WTC11 (cell line): Measurements from ENCODE around the gene S100PBP. TPM values are rescaled to one million over a fixed set of nuclear protein-coding genes. Genes with fewer than 3 reads are reported as not detected.
"Not testable (repeated sequence)": the region's sequence is repeated elsewhere in the genome, so short reads cannot be mapped to it uniquely, and the experiment has no call there.

Source experiments
- ATAC-seq: fragments of 200-7000 bp; cut with Tn5 transposase; 2 replicates; pipeline ENCODE4 v1.10.0; 2021; ENCODE audit warnings: mild to moderate bottlenecking, moderate library complexity
- CTCF ChIA-PET: fragments of 300-600 bp; sonication (Branson Sonifier 250); formaldehyde crosslinking; loops from one replicate; lab custom pipeline; 2021; ENCODE audit warnings: antibody characterized with exemption; lab: Charles Lee
- POLR2A ChIA-PET: fragments of 350-600 bp; sonication (Branson Sonifier 250); formaldehyde crosslinking; loops from one replicate; lab custom pipeline; 2021; ENCODE audit warnings: antibody characterized with exemption; lab: Charles Lee
- DNase-seq: peaks from one replicate; pipeline ENCODE4 v3.0.0; 2021; ENCODE audit warnings: low spot score
- H3K27ac Mint-ChIP-seq: 2 replicates; pipeline ENCODE4 v1.8.0; 2021; ENCODE audit warnings: mixed read lengths
- H3K27me3 Mint-ChIP-seq: 2 replicates; pipeline ENCODE4 v1.8.0; 2021; ENCODE audit warnings: low read depth, mild to moderate bottlenecking, moderate library complexity, mixed read lengths
- H3K36me3 Mint-ChIP-seq: 2 replicates; pipeline ENCODE4 v1.8.0; 2021; ENCODE audit warnings: mixed read lengths
- H3K4me1 Mint-ChIP-seq: 2 replicates; pipeline ENCODE4 v1.8.0; 2022; ENCODE audit warnings: mixed read lengths
- H3K4me3 Mint-ChIP-seq: 2 replicates; pipeline ENCODE4 v1.8.0; 2021; ENCODE audit warnings: mild to moderate bottlenecking, moderate library complexity, mixed read lengths
- H3K9me3 Mint-ChIP-seq: 2 replicates; pipeline ENCODE4 v1.8.0; 2021; ENCODE audit warnings: mixed read lengths
- ETV6 ChIP-seq: sonication (generic); formaldehyde crosslinking; IDR thresholded peaks from 2 replicates; pipeline ENCODE4 v1.8.1; 2022; ENCODE audit warnings: mild to moderate bottlenecking, missing genetic modification reagents
- FOXJ3 ChIP-seq: sonication (generic); formaldehyde crosslinking; IDR thresholded peaks from 2 replicates; pipeline ENCODE4 v1.9.0; 2021; ENCODE audit warnings: missing genetic modification reagents, mild to moderate bottlenecking, borderline replicate concordance
- MXD4 ChIP-seq: fragments of 250-450 bp; sonication (Bioruptor Pico); IDR thresholded peaks from 2 replicates; pipeline ENCODE4 v1.8.0; 2021; ENCODE audit warnings: mild to moderate bottlenecking, moderate library complexity, borderline replicate concordance
- NFYB ChIP-seq: sonication (generic); formaldehyde crosslinking; conservative IDR thresholded peaks from 2 replicates; pipeline ENCODE4 v1.8.0; 2022; ENCODE audit warnings: low read depth, missing genetic modification reagents
- NR3C1 ChIP-seq: sonication (generic); formaldehyde crosslinking; conservative IDR thresholded peaks from 2 replicates; pipeline ENCODE4 v1.8.1; 2023; ENCODE audit warnings: low read depth, mild to moderate bottlenecking, missing genetic modification reagents
- RELA ChIP-seq: sonication (generic); formaldehyde crosslinking; IDR thresholded peaks from 2 replicates; pipeline ENCODE4 v1.8.1; 2022; ENCODE audit warnings: missing genetic modification reagents, mild to moderate bottlenecking, borderline replicate concordance
- RORB ChIP-seq: fragments of 250-450 bp; sonication (Bioruptor Pico); IDR thresholded peaks from 2 replicates; pipeline ENCODE4 v1.9.0; 2021; ENCODE audit warnings: mild to moderate bottlenecking
- TEAD4 ChIP-seq: sonication (generic); formaldehyde crosslinking; IDR thresholded peaks from 2 replicates; pipeline ENCODE4 v1.8.0; 2022; ENCODE audit warnings: mild to moderate bottlenecking, missing genetic modification reagents
- TP53 ChIP-seq: sonication (generic); formaldehyde crosslinking; IDR thresholded peaks from 2 replicates; pipeline ENCODE4 v1.8.1; 2023; ENCODE audit warnings: mild to moderate bottlenecking, missing genetic modification reagents
- ZNF219 ChIP-seq: sonication (generic); formaldehyde crosslinking; IDR thresholded peaks from 2 replicates; pipeline ENCODE4 v1.8.0; 2023; ENCODE audit warnings: missing genetic modification reagents, mild to moderate bottlenecking, borderline replicate concordance
- total RNA-seq: library from RNA; stranded (reverse); gene quantifications from 3 replicates; pipeline ENCODE4 v1.2.3, GENCODE V29; 2021
- TF ChIP-seq, protein P1 (sequence below): sonication (generic); formaldehyde crosslinking; IDR thresholded peaks from 2 replicates; pipeline ENCODE4 v1.8.1; 2023; ENCODE audit warnings: mild to moderate bottlenecking, missing genetic modification reagents, moderate library complexity
- TF ChIP-seq, protein P2 (sequence below): sonication (generic); formaldehyde crosslinking; IDR thresholded peaks from 2 replicates; pipeline ENCODE4 v1.8.0; 2022; ENCODE audit warnings: missing genetic modification reagents
- TF ChIP-seq, protein P3 (sequence below): fragments of 250-450 bp; sonication (Bioruptor Pico); IDR thresholded peaks from 2 replicates; pipeline ENCODE4 v2.1.2; 2022; ENCODE audit warnings: mild to moderate bottlenecking, moderate library complexity

S100PBP gene
- total RNA-seq, 1 experiment from 2014 or later: 62.9 TPM

DNA sequence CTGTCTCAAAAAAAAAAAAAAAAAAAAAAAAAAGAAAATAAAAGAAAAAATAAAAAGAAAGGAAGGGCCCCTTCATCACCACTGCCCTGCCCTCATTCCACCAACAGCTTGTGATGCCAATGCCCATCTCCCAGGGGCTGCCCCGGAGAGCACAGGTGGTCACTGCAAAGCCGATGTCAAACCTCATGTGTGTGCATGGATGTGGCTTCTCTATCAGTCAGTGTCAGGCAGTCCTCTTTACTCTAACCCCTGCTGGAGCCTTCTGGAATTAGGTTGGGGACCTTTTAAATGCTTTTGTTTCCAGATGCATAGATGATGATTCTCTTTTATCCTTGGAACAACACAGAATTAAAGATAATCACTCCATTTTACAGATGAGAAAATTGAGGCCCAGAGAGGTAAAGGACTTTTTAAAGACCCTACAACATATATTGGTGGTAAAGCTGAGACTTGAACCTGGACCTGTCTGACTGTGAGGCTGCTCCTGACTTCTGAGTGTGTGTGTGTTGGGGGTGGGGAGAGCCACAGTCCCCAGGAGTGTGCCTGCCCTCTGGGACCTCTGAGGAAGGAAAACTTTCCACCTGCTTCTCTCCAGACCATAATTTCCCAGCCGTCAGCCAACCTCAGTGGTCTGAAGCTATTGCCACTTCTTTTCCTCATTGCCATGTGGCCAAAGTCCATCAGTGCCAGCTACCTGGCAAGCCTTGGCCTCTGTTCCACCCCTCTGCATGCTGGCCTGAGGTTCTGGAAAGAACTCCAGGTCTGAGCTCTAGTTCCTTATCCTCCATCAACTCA lies 86.7 kb downstream of the S100PBP start:
- no peaks in the 10 kb centered on the region for H3K9me3 Mint-ChIP-seq

DNA sequence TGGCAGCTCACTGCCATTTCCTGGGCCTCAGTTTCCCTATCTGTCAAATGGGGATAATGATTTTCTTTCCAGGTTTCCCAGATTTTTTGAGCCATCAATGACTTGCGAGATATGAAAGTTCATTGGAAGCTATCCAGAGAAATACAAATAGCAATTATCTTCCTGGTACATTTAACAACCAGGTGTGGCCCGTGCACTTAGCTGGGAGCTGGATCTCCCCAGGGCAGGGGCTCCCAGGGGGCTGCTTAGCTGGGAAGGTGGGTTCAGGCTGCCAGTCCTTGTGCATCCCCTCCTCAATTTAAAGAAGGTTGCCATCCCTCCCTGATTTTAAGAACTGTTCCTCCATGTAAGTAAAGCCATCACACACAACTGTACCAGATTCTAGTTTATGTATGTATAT lies 87.3 kb downstream of the S100PBP start:
- TF ChIP-seq RORB (CRISPR knock-in tag): no peak
- TF ChIP-seq FOXJ3 (CRISPR knock-in tag): no peak
- TF ChIP-seq TP53 (CRISPR knock-in tag): no peak
- no peak for TF ChIP-seq ETV6 (CRISPR knock-in tag)
- no peak for TF ChIP-seq ZNF219 (CRISPR knock-in tag)
- TF ChIP-seq, protein P1, sequence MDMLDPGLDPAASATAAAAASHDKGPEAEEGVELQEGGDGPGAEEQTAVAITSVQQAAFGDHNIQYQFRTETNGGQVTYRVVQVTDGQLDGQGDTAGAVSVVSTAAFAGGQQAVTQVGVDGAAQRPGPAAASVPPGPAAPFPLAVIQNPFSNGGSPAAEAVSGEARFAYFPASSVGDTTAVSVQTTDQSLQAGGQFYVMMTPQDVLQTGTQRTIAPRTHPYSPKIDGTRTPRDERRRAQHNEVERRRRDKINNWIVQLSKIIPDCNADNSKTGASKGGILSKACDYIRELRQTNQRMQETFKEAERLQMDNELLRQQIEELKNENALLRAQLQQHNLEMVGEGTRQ: no peak
- TF ChIP-seq, protein P2, sequence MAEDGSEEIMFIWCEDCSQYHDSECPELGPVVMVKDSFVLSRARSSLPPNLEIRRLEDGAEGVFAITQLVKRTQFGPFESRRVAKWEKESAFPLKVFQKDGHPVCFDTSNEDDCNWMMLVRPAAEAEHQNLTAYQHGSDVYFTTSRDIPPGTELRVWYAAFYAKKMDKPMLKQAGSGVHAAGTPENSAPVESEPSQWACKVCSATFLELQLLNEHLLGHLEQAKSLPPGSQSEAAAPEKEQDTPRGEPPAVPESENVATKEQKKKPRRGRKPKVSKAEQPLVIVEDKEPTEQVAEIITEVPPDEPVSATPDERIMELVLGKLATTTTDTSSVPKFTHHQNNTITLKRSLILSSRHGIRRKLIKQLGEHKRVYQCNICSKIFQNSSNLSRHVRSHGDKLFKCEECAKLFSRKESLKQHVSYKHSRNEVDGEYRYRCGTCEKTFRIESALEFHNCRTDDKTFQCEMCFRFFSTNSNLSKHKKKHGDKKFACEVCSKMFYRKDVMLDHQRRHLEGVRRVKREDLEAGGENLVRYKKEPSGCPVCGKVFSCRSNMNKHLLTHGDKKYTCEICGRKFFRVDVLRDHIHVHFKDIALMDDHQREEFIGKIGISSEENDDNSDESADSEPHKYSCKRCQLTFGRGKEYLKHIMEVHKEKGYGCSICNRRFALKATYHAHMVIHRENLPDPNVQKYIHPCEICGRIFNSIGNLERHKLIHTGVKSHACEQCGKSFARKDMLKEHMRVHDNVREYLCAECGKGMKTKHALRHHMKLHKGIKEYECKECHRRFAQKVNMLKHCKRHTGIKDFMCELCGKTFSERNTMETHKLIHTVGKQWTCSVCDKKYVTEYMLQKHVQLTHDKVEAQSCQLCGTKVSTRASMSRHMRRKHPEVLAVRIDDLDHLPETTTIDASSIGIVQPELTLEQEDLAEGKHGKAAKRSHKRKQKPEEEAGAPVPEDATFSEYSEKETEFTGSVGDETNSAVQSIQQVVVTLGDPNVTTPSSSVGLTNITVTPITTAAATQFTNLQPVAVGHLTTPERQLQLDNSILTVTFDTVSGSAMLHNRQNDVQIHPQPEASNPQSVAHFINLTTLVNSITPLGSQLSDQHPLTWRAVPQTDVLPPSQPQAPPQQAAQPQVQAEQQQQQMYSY: no peak
- TF ChIP-seq MXD4: no peak
- no peak for TF ChIP-seq NFYB (CRISPR knock-in tag)
- Mint-ChIP-seq H3K9me3 (0 out of 2 replicates have a peak, but pooled peaks cover 1% of the 10 kb centered on the region), H3K4me1 (peaks cover 9% of the 10 kb centered on the region), H3K27ac (no peak overlapping the region), H3K4me3 (no peak overlapping the region), H3K27me3 (peaks cover 43% of the 10 kb centered on the region), H3K36me3 (no peaks in the 10 kb centered on the region)
- DNase-seq (no peak), ATAC-seq (no peak)
- ChIA-PET POLR2A (no interaction called here), CTCF (interaction anchor here (1.0 to 1.9 kb wide), 4 partner anchors 12 to 29 kb away, joined by 3 to 10 read pairs (median 4); no protein-coding TSS in a partner anchor)

More for the DNA sequence above, 86.7 kb downstream of the S100PBP start:
- ChIA-PET CTCF (interaction anchor here (1.0 to 1.9 kb wide), 4 partner anchors 11 to 28 kb away, joined by 3 to 10 read pairs (median 4); no protein-coding TSS in a partner anchor), POLR2A (no interaction called here)
- Mint-ChIP-seq H3K4me3 (no peak overlapping the region), H3K36me3 (no peaks in the 10 kb centered on the region), H3K27me3 (peaks cover 48% of the 10 kb centered on the region), H3K4me1 (peaks cover 9% of the 10 kb centered on the region), H3K27ac (no peak overlapping the region)
- TF ChIP-seq TEAD4 (CRISPR knock-in tag) (no peak), RELA (CRISPR knock-in tag) (no peak), NR3C1 (CRISPR knock-in tag) (no peak)
- TF ChIP-seq, protein P3, sequence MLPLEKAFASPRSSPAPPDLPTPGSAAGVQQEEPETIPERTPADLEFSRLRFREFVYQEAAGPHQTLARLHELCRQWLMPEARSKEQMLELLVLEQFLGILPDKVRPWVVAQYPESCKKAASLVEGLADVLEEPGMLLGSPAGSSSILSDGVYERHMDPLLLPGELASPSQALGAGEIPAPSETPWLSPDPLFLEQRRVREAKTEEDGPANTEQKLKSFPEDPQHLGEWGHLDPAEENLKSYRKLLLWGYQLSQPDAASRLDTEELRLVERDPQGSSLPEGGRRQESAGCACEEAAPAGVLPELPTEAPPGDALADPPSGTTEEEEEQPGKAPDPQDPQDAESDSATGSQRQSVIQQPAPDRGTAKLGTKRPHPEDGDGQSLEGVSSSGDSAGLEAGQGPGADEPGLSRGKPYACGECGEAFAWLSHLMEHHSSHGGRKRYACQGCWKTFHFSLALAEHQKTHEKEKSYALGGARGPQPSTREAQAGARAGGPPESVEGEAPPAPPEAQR (CRISPR knock-in tag): no peak
- no peak for ATAC-seq
- no peak for DNase-seq

DNA sequence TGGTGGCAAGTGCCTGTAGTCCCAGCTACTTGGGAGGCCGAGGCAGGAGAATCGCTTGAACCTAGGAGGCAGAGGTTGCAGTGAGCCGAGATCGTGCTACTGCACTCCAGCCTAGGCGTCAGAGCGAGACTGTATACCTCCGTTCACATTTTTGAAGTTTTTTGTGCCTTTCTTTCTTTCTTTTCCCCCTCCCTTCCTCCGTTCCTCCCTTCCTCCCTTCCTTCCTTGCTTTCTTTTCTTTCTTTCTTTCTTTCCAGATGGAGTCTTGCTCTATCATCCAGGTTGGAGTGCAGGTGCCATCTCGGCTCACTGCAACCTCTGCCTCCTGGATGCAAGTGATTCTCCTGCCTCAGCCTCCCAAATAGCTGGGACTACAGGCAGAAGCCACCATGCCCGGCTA lies 88.1 kb downstream of the S100PBP start:
- CTCF ChIA-PET: interaction anchor here (0.7 to 2.8 kb wide), 4 partner anchors 12 to 29 kb away, joined by 3 to 15 read pairs (median 6); no protein-coding TSS in a partner anchor
- DNase-seq, POLR2A ChIA-PET, H3K36me3 Mint-ChIP-seq, ATAC-seq, H3K27ac Mint-ChIP-seq, H3K4me3 Mint-ChIP-seq, H3K4me1 Mint-ChIP-seq, H3K9me3 Mint-ChIP-seq: not testable (repeated sequence)
- peaks cover 40% of the 10 kb centered on the region for H3K27me3 Mint-ChIP-seq
